ENCODE measurements around the gene ZNF268.

ZNF268 gene

GRCh38 chr12:133256321-133256720, 75.0 kb downstream of the ZNF268 start:
- ATAC-seq: no peak
- TF ChIP-seq TOX (CRISPR knock-in tag; IDR thresholded peaks at IDR 0.05; ENCODE audit: borderline replicate concordance) (no peak), TSHZ2 (CRISPR knock-in tag; IDR thresholded peaks at IDR 0.05) (no peak), POU6F1 (CRISPR knock-in tag; IDR thresholded peaks at IDR 0.05; ENCODE audit: borderline replicate concordance, low read depth) (no peak), PATZ1 (CRISPR knock-in tag; IDR thresholded peaks at IDR 0.05; ENCODE audit: borderline replicate concordance) (no peak), PPARA (CRISPR knock-in tag; IDR thresholded peaks at IDR 0.05; ENCODE audit: borderline replicate concordance) (no peak), CREB5 (CRISPR knock-in tag; IDR thresholded peaks at IDR 0.05; ENCODE audit: low read depth) (no peak), ZNF8 (CRISPR knock-in tag; IDR thresholded peaks at IDR 0.05) (no peak), ZC3H10 (CRISPR knock-in tag; IDR thresholded peaks at IDR 0.05) (no peak), TCF4 (CRISPR knock-in tag; IDR thresholded peaks at IDR 0.05; ENCODE audit: borderline replicate concordance) (no peak), ESRRG (CRISPR knock-in tag; IDR thresholded peaks at IDR 0.05) (no peak)

- ATAC-seq: no peak
Observed at GRCh38 chr12:133264173-133264572, 82.9 kb downstream of the ZNF268 start.

More at GRCh38 chr12:133264173-133264572, 82.9 kb downstream of the ZNF268 start:
- TF ChIP-seq PATZ1 (CRISPR knock-in tag; IDR thresholded peaks at IDR 0.05; ENCODE audit: borderline replicate concordance) (no peak), ZFP30 (CRISPR knock-in tag; IDR thresholded peaks at IDR 0.05) (no peak), ZNF565 (CRISPR knock-in tag; conservative IDR thresholded peaks at IDR 0.05; ENCODE audit: low read depth) (no peak)
